ENCODE results near the gene KLHL35. TPM values are rescaled to one million over a fixed set of nuclear protein-coding genes. Genes with fewer than 3 reads are reported as not detected.

Gene KLHL35
- total and polyA plus RNA-seq, 2 experiments from 2014 or later, result 0.10 to 0.28 TPM

- no peak for TF ChIP-seq ZNF462 (CRISPR knock-in tag; IDR thresholded peaks at IDR 0.05)
- TF ChIP-seq STAT1 (IDR thresholded peaks at IDR 0.05; ENCODE audit: unreplicated experiment), result no peak
- TF ChIP-seq ETS1 (IDR thresholded peaks at IDR 0.05), result no peak
- no peak for TF ChIP-seq ZNF114 (CRISPR knock-in tag; IDR thresholded peaks at IDR 0.05)
- TF ChIP-seq, protein P1, sequence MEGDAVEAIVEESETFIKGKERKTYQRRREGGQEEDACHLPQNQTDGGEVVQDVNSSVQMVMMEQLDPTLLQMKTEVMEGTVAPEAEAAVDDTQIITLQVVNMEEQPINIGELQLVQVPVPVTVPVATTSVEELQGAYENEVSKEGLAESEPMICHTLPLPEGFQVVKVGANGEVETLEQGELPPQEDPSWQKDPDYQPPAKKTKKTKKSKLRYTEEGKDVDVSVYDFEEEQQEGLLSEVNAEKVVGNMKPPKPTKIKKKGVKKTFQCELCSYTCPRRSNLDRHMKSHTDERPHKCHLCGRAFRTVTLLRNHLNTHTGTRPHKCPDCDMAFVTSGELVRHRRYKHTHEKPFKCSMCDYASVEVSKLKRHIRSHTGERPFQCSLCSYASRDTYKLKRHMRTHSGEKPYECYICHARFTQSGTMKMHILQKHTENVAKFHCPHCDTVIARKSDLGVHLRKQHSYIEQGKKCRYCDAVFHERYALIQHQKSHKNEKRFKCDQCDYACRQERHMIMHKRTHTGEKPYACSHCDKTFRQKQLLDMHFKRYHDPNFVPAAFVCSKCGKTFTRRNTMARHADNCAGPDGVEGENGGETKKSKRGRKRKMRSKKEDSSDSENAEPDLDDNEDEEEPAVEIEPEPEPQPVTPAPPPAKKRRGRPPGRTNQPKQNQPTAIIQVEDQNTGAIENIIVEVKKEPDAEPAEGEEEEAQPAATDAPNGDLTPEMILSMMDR (conservative IDR thresholded peaks at IDR 0.05; ENCODE audit: low read depth in 2 of 2), result no peak
- TF ChIP-seq POLR2AphosphoS5 (IDR thresholded peaks at IDR 0.05; ENCODE audit: low read depth), result no peak
Measured at GRCh38 chr11:75449776-75450175, 16.8 kb upstream of the KLHL35 start (continued).

DNA sequence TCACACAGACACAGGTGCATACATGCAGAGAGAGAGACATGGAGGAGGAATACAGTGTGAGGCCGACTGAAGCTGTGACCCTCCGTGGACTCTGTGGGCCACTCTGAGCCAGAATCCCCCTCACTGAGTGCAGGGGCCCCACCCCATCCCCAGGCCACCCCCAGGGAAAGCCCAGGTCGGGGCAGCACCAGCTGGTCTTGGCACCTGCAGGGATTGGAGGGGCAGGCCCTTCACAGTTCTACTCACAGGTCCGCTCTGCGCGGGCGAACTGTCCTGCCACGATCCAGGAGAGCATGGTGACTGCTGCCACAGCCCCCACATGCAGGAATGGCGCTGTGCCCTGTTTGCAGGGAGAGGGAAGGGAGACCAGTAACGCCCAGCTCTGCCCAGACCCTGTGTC lies 16.3 kb upstream of the KLHL35 start:
- Histone ChIP-seq H3K27me3 (ENCODE audit: insufficient read depth) (peaks cover 6% of the 10 kb centered on the region), H3K27ac (ENCODE audit: low read depth) (no peak overlapping the region), H4K20me1 (replicated peaks; ENCODE audit: insufficient read depth) (no peaks in the 10 kb centered on the region), H3K79me2 (replicated peaks; ENCODE audit: insufficient read depth) (no peaks in the 10 kb centered on the region), H3K4me2 (no peak overlapping the region), H3F3A (replicated peaks; ENCODE audit: low read depth) (no peaks in the 10 kb centered on the region), H3K4me1 (ENCODE audit: insufficient read depth) (no peaks in the 10 kb centered on the region; the same call in 1 of the 2 replicates), H2AFZ (no peak overlapping the region), H3K4me3 (no peak overlapping the region), H3K9me2 (ENCODE audit: insufficient read depth) (no peaks in the 10 kb centered on the region), H3K36me3 (ENCODE audit: insufficient read depth) (no peaks in the 10 kb centered on the region)
- Mint-ChIP-seq H3K9me3 (no peaks in the 10 kb centered on the region), H3K4me1 (peaks cover 4% of the 10 kb centered on the region; the same call in 2 of the 3 replicates), H3K27ac (no peak overlapping the region), H3K36me3 (ENCODE audit: low read depth) (no peaks in the 10 kb centered on the region), H3K4me3 (no peak overlapping the region), H3K27me3 (ENCODE audit: insufficient read depth, low read depth, poor library complexity) (peaks cover 17% of the 10 kb centered on the region)
- no peak for ATAC-seq
- DNase-seq (ENCODE audit: low spot score), result no peak
- no peak for TF ChIP-seq CREB1 (CRISPR knock-in tag; IDR thresholded peaks at IDR 0.05; ENCODE audit: low read depth)
- TF ChIP-seq NANOG (IDR thresholded peaks at IDR 0.05; ENCODE audit: borderline replicate concordance), result no peak
- TF ChIP-seq ZNF114 (CRISPR knock-in tag; IDR thresholded peaks at IDR 0.05), result no peak
- TF ChIP-seq, protein P1 (conservative IDR thresholded peaks at IDR 0.05; ENCODE audit: low read depth in 2 of 2), result no peak
- no peak for TF ChIP-seq STAT1 (IDR thresholded peaks at IDR 0.05; ENCODE audit: unreplicated experiment)
- no peak for TF ChIP-seq ZNF331 (CRISPR knock-in tag; IDR thresholded peaks at IDR 0.05; ENCODE audit: low read depth)
- no peak for TF ChIP-seq REST (IDR thresholded peaks at IDR 0.05; ENCODE audit: unreplicated experiment)

Data from GM23338 (cell line).